Measurements from ENCODE around the gene SLC29A2.
"Not testable (repeated sequence)": the region's sequence is repeated elsewhere in the genome, so short reads cannot be mapped to it uniquely, and the experiment has no call there.

The SLC29A2 gene

DNA sequence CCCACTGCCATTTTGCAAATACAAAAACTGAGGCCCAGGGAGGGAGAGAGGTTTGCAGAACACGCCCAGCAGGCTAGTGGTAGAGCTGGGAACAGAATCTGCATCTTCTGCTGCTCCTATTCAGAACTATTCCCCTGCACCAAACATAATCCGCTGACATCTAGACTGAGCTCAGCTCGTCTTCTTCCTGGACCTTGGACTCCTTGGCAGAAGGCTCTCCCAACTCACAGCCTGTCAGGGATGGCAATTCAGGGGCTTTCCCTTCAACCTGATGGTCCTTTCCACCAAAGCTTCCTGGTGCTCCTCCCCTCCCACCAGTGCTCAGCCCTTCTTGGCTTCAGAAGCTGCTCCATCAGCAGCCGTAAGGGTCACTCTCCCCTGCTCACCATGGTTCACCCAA lies 39.8 kb upstream of the SLC29A2 start:
- Histone ChIP-seq H3K36me3 (ENCODE audit: control insufficient read depth, insufficient read depth, low read length) (no peaks in the 10 kb centered on the region), H3K27me3 (ENCODE audit: control insufficient read depth, insufficient read depth, low read length) (peaks cover 7% of the 10 kb centered on the region; the same call in 1 of the 2 replicates), H3K9me3 (ENCODE audit: control insufficient read depth, insufficient read depth, low read depth, low read length) (no peaks in the 10 kb centered on the region), H3K4me1 (ENCODE audit: control insufficient read depth, insufficient read depth, low read length) (peaks cover 30% of the 10 kb centered on the region), H3K4me3 (ENCODE audit: low read depth, low read length) (no peak overlapping the region), H3K27ac (ENCODE audit: low read depth, low read length) (no peak overlapping the region), H3K9ac (ENCODE audit: low read length) (no peak overlapping the region)

DNA sequence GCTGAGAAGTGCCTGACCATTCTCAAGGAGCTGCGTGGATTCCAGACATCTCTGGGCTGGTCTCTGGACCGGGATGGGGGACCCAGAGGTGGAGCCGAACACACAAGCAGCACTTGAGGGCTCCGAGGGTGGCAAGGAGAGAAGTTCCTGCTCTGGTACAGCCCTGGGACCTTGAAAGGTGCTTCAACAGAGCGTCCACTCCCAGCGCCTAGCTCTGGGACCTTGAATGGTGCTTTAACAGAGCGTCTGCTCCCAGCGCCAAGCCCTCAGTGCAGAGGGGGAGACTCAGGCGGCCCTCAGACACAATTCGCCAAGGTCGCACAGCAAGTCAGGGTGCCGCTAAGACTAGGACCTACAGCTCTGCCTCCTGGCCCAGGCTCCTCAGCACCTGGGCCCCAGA lies 38.6 kb upstream of the SLC29A2 start:
- Histone ChIP-seq H3K9ac (ENCODE audit: low read length) (no peak overlapping the region), H3K27ac (ENCODE audit: low read depth, low read length) (no peak overlapping the region), H3K4me1 (ENCODE audit: control insufficient read depth, insufficient read depth, low read length) (peaks cover 26% of the 10 kb centered on the region), H3K27me3 (ENCODE audit: control insufficient read depth, insufficient read depth, low read length) (peaks cover 18% of the 10 kb centered on the region; the same call in 1 of the 2 replicates), H3K9me3 (ENCODE audit: control insufficient read depth, insufficient read depth, low read depth, low read length) (no peaks in the 10 kb centered on the region), H3K36me3 (ENCODE audit: control insufficient read depth, insufficient read depth, low read length) (no peaks in the 10 kb centered on the region), H3K4me3 (ENCODE audit: low read depth, low read length) (no peak overlapping the region)

DNA sequence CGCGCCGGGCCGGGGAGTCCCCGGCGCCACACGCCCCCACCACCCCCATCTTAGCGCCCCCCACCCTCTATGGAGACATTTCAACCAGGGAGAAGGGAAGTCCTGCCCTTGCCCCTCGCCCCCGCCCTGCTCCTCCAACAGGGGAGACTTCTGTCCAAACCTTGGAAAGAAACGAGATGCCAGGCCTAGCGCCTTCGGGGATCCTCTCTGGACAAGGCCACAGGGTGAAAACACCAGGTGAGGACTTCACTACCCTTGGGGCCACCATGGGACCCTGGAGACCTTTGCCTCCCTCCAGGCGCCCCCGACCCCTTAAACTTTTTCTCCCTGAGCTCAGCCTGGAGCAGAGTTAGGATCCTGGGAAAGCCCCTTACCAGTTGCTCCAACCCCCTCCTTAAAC lies 37.7 kb upstream of the SLC29A2 start:
- Histone ChIP-seq H3K27me3 (ENCODE audit: control insufficient read depth, insufficient read depth, low read length) (peaks cover 27% of the 10 kb centered on the region), H3K9me3 (ENCODE audit: control insufficient read depth, insufficient read depth, low read depth, low read length) (no peaks in the 10 kb centered on the region), H3K27ac (ENCODE audit: low read depth, low read length) (no peak overlapping the region; the same call in 1 of the 2 replicates), H3K4me3 (ENCODE audit: low read depth, low read length) (peak overlapping the region; percentile 46), H3K9ac (ENCODE audit: low read length) (peak overlapping the region; percentile 73), H3K36me3 (ENCODE audit: control insufficient read depth, insufficient read depth, low read length) (no peaks in the 10 kb centered on the region), H3K4me1 (ENCODE audit: control insufficient read depth, insufficient read depth, low read length) (peaks cover 16% of the 10 kb centered on the region)

DNA sequence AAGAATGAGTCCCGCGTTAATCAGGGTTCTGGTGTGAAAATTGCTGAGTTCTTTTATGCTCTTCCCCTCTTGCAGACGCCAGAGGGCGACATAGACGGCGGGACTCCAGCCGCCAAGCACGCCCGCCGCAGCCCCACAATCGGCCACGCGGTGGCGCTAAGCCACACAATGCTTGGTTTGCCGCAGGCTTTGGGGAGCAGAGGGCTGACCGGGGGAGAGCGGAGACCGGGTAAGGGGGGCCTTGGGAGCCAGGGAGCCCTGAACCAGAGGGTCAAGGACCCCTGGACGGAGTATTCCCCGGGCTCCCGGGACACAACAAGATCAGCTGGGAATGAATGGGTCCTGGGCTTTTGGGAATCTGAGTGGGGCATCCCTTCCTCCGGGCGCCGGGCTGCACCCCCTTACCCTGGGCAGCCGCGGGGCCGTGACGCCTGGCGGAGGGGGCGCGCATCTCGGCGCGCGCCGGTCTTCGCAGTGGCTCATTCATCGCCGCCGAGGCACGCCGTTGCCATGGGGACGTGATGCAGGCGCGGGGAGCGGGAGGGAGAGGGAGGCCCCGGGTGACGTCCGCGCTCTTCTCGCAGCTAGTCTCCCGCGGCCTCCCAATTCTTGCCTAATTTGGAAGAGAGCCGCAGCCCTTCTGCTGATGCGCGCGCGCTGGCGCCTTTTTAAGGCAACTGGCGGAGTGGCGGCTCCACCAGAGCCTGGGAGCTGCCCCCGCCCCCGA lies 37.1 kb upstream of the SLC29A2 start:
- Histone ChIP-seq H3K27ac (ENCODE audit: low read depth, low read length) (peak overlapping the region; percentile 59; the same call in 1 of the 2 replicates), H3K9me3 (ENCODE audit: control insufficient read depth, insufficient read depth, low read depth, low read length) (no peaks in the 10 kb centered on the region), H3K4me3 (ENCODE audit: low read depth, low read length) (peak overlapping the region; percentile 68), H3K9ac (ENCODE audit: low read length) (peak overlapping the region; percentile 57), H3K4me1 (ENCODE audit: control insufficient read depth, insufficient read depth, low read length) (peaks cover 12% of the 10 kb centered on the region), H3K36me3 (ENCODE audit: control insufficient read depth, insufficient read depth, low read length) (no peaks in the 10 kb centered on the region), H3K27me3 (ENCODE audit: control insufficient read depth, insufficient read depth, low read length) (peaks cover 33% of the 10 kb centered on the region)

DNA sequence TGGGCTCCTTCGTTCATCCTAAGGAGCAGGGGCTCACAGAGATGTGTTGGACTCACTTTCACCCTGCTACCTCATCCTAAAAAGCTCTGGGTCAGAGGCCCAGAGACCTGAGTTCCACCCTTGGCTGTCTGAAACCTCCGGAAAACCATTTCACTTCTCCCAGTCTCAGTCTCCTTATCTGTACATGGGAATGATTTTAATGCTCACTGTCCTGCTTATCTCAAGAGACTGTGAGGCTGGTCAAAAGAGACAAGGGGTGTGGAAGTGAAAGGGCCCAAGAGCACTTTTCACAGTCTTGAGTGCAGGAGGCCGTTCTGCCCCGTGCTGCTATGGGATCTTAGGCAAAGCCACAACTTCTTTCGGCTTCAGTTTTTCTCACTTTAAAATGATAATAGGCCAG lies 36.1 kb upstream of the SLC29A2 start:
- Histone ChIP-seq H3K4me3 (ENCODE audit: low read depth, low read length) (no peak overlapping the region), H3K4me1 (ENCODE audit: control insufficient read depth, insufficient read depth, low read length) (peaks cover 5% of the 10 kb centered on the region; the same call in 1 of the 2 replicates), H3K27ac (ENCODE audit: low read depth, low read length) (no peak overlapping the region), H3K9me3 (ENCODE audit: control insufficient read depth, insufficient read depth, low read depth, low read length) (no peaks in the 10 kb centered on the region), H3K27me3 (ENCODE audit: control insufficient read depth, insufficient read depth, low read length) (peaks cover 42% of the 10 kb centered on the region), H3K9ac (ENCODE audit: low read length) (no peak overlapping the region), H3K36me3 (ENCODE audit: control insufficient read depth, insufficient read depth, low read length) (no peaks in the 10 kb centered on the region)

DNA sequence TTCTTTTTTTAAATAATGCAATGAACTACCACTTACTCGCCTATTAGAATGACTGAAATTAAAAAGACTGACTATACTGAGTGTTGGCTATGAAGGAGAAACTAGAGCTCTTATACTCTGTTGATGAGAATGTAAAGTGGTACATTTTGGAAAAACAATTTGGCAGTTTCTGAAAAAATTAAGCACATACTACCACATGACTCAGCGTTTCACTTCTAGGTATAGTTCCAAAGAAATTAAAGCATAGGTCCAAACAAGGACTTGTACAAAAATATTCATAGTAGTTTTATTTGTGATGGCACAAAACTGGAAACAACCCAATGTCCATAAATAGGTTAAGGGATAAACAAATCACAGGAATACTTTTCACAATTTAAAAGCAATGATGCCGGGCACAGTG lies 22.4 kb upstream of the SLC29A2 start:
- no peaks in the 10 kb centered on the region for H3K4me1 ChIP-seq (ENCODE audit: control insufficient read depth, insufficient read depth, low read length)
- H3K4me3 ChIP-seq (ENCODE audit: low read depth, low read length), result no peak overlapping the region
- H3K27me3 ChIP-seq (ENCODE audit: control insufficient read depth, insufficient read depth, low read length), result no peaks in the 10 kb centered on the region
- H3K36me3 ChIP-seq (ENCODE audit: control insufficient read depth, insufficient read depth, low read length), result no peaks in the 10 kb centered on the region
- H3K9ac ChIP-seq (ENCODE audit: low read length), result no peak overlapping the region
- no peak overlapping the region for H3K27ac ChIP-seq (ENCODE audit: low read depth, low read length)
- H3K9me3 ChIP-seq (ENCODE audit: control insufficient read depth, insufficient read depth, low read depth, low read length), result no peaks in the 10 kb centered on the region

DNA sequence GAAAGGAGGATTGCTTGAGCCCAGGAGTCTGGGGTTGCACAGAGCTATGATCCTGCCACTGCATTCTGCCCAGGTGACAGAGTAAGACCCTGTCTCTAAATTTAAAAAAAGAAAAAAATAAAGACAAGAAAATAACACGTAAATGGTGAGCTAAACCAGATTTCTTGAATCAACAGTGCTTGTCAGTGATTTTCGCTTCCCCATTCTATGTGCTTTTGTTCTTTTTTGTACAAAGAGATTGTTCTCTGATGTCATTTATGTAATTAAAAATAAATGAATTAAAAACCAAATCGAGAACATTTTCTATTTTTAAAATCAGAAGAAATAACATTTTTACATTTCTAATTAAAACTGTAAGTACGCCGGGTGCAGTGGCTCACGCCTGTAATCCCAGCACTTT lies 19.8 kb upstream of the SLC29A2 start:
- no peaks in the 10 kb centered on the region for H3K9me3 ChIP-seq (ENCODE audit: control insufficient read depth, insufficient read depth, low read depth, low read length)
- H3K4me3 ChIP-seq (ENCODE audit: low read depth, low read length), result no peak overlapping the region

DNA sequence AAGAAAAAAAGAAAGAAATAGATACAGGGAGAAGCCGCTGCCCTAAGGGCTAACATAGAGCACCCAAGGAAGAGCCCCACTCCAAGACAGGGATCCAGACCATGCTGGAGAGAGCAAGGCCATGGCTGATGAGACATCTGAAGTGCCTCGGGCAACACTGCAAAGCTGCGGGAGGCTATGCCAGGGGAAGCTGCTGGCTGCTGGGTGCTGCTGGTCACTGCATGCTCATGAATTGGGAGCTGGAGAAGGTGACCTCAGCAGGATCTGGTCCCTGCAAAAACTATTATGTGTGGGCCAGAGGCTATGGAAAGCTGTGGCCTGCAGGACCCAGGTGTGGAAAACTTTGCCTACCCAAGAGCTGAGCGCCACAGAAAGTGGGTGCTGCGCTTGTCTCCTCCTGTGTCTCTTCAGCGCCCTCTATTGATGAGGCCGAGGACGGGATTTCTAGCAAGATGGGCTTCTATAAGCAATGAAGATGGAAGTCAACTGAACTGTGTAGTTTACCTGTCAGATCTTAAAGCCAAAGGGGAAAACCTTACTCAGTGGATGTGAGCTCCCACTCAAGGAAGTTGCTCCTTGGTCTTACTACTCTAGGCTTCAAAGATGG lies 17.3 kb upstream of the SLC29A2 start:
- H3K4me1 ChIP-seq (ENCODE audit: control insufficient read depth, insufficient read depth, low read length), result peaks cover 3% of the 10 kb centered on the region; the same call in 1 of the 2 replicates
- no peak overlapping the region for H3K4me3 ChIP-seq (ENCODE audit: low read depth, low read length)
- no peak overlapping the region for H3K9ac ChIP-seq (ENCODE audit: low read length)
- no peak overlapping the region for H3K27ac ChIP-seq (ENCODE audit: low read depth, low read length)
- no peaks in the 10 kb centered on the region for H3K9me3 ChIP-seq (ENCODE audit: control insufficient read depth, insufficient read depth, low read depth, low read length)
- H3K36me3 ChIP-seq (ENCODE audit: control insufficient read depth, insufficient read depth, low read length), result no peaks in the 10 kb centered on the region
- H3K27me3 ChIP-seq (ENCODE audit: control insufficient read depth, insufficient read depth, low read length), result no peaks in the 10 kb centered on the region

More for the DNA sequence above, 19.8 kb upstream of the SLC29A2 start:
- no peak overlapping the region for H3K27ac ChIP-seq (ENCODE audit: low read depth, low read length)
- no peaks in the 10 kb centered on the region for H3K27me3 ChIP-seq (ENCODE audit: control insufficient read depth, insufficient read depth, low read length)
- H3K36me3 ChIP-seq (ENCODE audit: control insufficient read depth, insufficient read depth, low read length), result no peaks in the 10 kb centered on the region
- H3K4me1 ChIP-seq (ENCODE audit: control insufficient read depth, insufficient read depth, low read length), result peaks cover 3% of the 10 kb centered on the region; the same call in 1 of the 2 replicates
- H3K9ac ChIP-seq (ENCODE audit: low read length), result no peak overlapping the region

DNA sequence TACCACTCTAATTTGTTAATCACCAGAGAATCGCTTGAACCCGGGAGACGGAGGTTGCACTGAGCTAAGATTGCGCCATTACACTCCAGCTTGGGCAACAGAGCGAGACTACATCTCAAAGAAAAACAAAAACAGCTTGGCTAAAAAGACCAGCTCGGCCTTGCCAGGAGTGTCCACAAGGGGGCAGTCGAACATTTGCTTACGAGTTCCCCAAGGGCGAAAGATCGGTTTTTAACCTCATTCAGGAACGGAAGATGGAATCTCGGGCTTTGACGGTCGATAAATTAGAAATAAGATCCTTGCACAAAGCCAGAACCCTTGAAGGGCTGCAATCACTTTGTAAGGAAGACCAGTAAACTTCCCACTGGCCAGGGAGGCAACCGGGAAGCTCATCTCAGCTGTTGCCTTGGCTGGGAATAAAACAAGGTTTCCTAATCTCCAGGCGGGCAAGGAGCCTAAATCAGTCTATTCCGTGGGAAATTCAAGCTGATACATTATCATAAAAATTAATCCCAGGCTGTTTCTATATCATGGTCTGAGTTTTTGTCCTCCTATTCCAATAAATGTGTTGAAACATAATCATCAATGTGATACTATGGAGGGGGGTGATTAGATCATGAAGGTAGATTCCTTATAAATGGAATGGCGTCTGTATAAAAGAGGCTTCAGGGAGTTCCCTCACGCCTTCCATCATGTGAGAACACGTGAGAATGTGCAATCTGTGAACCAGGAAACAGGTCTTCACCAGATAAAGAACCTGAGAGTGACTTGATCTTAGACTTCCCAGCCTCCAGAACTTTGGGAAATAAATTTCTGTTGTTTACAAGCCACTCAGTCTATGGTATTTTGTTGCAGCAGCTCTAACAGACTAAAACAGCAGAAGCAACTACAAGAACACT lies 14.9 kb upstream of the SLC29A2 start:
- peaks cover 3% of the 10 kb centered on the region; the same call in 1 of the 2 replicates for H3K4me1 ChIP-seq (ENCODE audit: control insufficient read depth, insufficient read depth, low read length)
- H3K27ac ChIP-seq (ENCODE audit: low read depth, low read length), result no peak overlapping the region
- H3K36me3 ChIP-seq (ENCODE audit: control insufficient read depth, insufficient read depth, low read length), result no peaks in the 10 kb centered on the region
- no peak overlapping the region for H3K9ac ChIP-seq (ENCODE audit: low read length)
- no peaks in the 10 kb centered on the region for H3K27me3 ChIP-seq (ENCODE audit: control insufficient read depth, insufficient read depth, low read length)
- peak overlapping the region; percentile 37 for H3K4me3 ChIP-seq (ENCODE audit: low read depth, low read length)
- H3K9me3 ChIP-seq (ENCODE audit: control insufficient read depth, insufficient read depth, low read depth, low read length), result no peaks in the 10 kb centered on the region

DNA sequence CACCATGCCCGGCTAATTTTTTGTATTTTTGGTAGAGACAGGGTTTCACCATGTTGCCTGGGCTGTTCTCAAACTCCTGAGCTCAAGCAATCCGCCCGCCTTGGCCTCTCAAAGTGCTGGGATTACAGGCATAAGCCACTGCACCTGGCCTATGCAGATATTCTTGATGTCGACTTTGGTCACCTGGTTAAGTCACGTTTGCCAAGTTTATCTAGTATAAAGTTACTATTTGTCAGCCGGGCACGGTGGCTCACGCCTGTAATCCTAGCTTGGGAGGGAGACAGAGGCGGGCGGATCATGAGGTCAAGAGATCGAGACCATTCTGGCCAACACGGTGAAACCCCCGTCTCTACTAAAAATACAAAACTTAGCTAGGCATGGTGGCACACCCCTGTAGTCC lies 12.8 kb upstream of the SLC29A2 start:
- not testable (repeated sequence) for H3K27ac ChIP-seq (ENCODE audit: low read depth, low read length); H3K4me1 ChIP-seq (ENCODE audit: control insufficient read depth, insufficient read depth, low read length); H3K9me3 ChIP-seq (ENCODE audit: control insufficient read depth, insufficient read depth, low read depth, low read length); H3K4me3 ChIP-seq (ENCODE audit: low read depth, low read length); H3K9ac ChIP-seq (ENCODE audit: low read length); H3K36me3 ChIP-seq (ENCODE audit: control insufficient read depth, insufficient read depth, low read length); H3K27me3 ChIP-seq (ENCODE audit: control insufficient read depth, insufficient read depth, low read length)

DNA sequence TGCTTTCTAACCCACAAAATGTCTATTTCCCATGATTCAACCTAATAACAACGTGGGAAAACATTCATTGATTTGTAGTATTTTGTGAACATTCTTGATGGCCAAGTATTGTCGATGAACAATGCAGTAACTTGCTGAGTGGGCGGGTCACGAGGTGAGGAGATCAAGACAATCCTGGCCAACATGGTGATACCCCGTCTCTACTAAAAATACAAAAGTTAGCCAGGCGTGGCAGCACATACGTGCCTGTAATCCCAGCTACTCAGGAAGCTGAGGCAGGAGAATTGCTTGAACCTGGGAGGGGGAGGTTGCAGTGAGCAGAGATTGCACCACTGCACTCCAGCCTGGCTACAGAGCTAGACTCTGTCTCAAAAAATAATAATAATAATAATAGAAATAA lies 8.7 kb upstream of the SLC29A2 start:
- not testable (repeated sequence) for H3K4me3 ChIP-seq (ENCODE audit: low read depth, low read length); H3K9ac ChIP-seq (ENCODE audit: low read length); H3K27ac ChIP-seq (ENCODE audit: low read depth, low read length); H3K36me3 ChIP-seq (ENCODE audit: control insufficient read depth, insufficient read depth, low read length); H3K4me1 ChIP-seq (ENCODE audit: control insufficient read depth, insufficient read depth, low read length); H3K9me3 ChIP-seq (ENCODE audit: control insufficient read depth, insufficient read depth, low read depth, low read length); H3K27me3 ChIP-seq (ENCODE audit: control insufficient read depth, insufficient read depth, low read length)
